RKO (cell line): ENCODE results near the gene MTARC2.
"Not testable (repeated sequence)": the region's sequence is repeated elsewhere in the genome, so short reads cannot be mapped to it uniquely, and the experiment has no call there.

Experiments used
- DNase-seq: peaks from one replicate; pipeline ENCODE4 v3.0.0-alpha.2; 2016; ENCODE audit warnings: low spot score

Gene MTARC2

GRCh38 chr1:220748089-220748934, at the start of gene MTARC2:
MTARC2 (plus strand) TSS chr1:220748322; CDS start chr1:220748532, 210 bp downstream.
- peak; percentile 88 for DNase-seq

- DNase-seq = no peak
Measured at GRCh38 chr1:220698607-220699016, 49.5 kb upstream of the MTARC2 start.

- no peak for DNase-seq
Measured at GRCh38 chr1:220699044-220699443, 49.1 kb upstream of the MTARC2 start.

GRCh38 chr1:220700556-220701179, 47.5 kb upstream of the MTARC2 start:
- DNase-seq = no peak

GRCh38 chr1:220701974-220702373, 46.1 kb upstream of the MTARC2 start:
- no peak for DNase-seq

GRCh38 chr1:220702733-220703270, 45.3 kb upstream of the MTARC2 start:
- no peak for DNase-seq

GRCh38 chr1:220703305-220703704, 44.8 kb upstream of the MTARC2 start:
- DNase-seq = no peak

- DNase-seq = no peak
Measured at GRCh38 chr1:220705782-220706181, 42.3 kb upstream of the MTARC2 start.

- DNase-seq = no peak
Measured at GRCh38 chr1:220706480-220706879, 41.6 kb upstream of the MTARC2 start.

GRCh38 chr1:220707160-220707559, 41.0 kb upstream of the MTARC2 start:
- no peak for DNase-seq

GRCh38 chr1:220708244-220708643, 39.9 kb upstream of the MTARC2 start:
- no peak for DNase-seq

GRCh38 chr1:220708936-220709801, 39.0 kb upstream of the MTARC2 start:
- no peak for DNase-seq

GRCh38 chr1:220710333-220710732, 37.8 kb upstream of the MTARC2 start:
- no peak for DNase-seq

- DNase-seq = no peak
Measured at GRCh38 chr1:220711056-220711809, 36.9 kb upstream of the MTARC2 start.

GRCh38 chr1:220715986-220716385, 32.1 kb upstream of the MTARC2 start:
- DNase-seq = not testable (repeated sequence)

GRCh38 chr1:220717800-220718640, 30.1 kb upstream of the MTARC2 start:
- DNase-seq = no peak

GRCh38 chr1:220721266-220721665, 26.9 kb upstream of the MTARC2 start:
- not testable (repeated sequence) for DNase-seq

- no peak for DNase-seq
Measured at GRCh38 chr1:220726634-220727033, 21.5 kb upstream of the MTARC2 start.

GRCh38 chr1:220727519-220727918, 20.6 kb upstream of the MTARC2 start:
- no peak for DNase-seq

- no peak for DNase-seq
Measured at GRCh38 chr1:220730486-220730885, 17.6 kb upstream of the MTARC2 start.

GRCh38 chr1:220732137-220732536, 16.0 kb upstream of the MTARC2 start:
- no peak for DNase-seq
